NOMO-1 treated with dmso at 0.1 percent for 144 hours (cell line): ENCODE measurements around the gene CORO1A.
"Not testable (repeated sequence)": the region's sequence is repeated elsewhere in the genome, so short reads cannot be mapped to it uniquely, and the experiment has no call there.

Experiments used
- DNase-seq: peaks from one replicate; lab custom pipeline; 2025; ENCODE audit not compliant: unreplicated experiment; lab: John Stamatoyannopoulos, UW

CORO1A gene

GRCh38 chr16:30183233-30184095 is at the start of gene CORO1A:
TSS of gene CORO1A (plus strand) at chr16:30183602. CDS start at chr16:30185210, 1,608 bp downstream.
- peak; percentile 79 for DNase-seq

- DNase-seq = peak; percentile 74
Observed at GRCh38 chr16:30136971-30137605, 46.3 kb upstream of the CORO1A start.

- DNase-seq = no peak
Observed at GRCh38 chr16:30137897-30138296, 45.5 kb upstream of the CORO1A start.

- no peak for DNase-seq
Observed at GRCh38 chr16:30139583-30140481, 43.6 kb upstream of the CORO1A start.

- no peak for DNase-seq
Observed at GRCh38 chr16:30141750-30142149, 41.7 kb upstream of the CORO1A start.

- DNase-seq = no peak
Observed at GRCh38 chr16:30142672-30143346, 40.6 kb upstream of the CORO1A start.

GRCh38 chr16:30143347-30143702 is 40.1 kb upstream of the CORO1A start:
- no peak for DNase-seq

- DNase-seq = no peak
Observed at GRCh38 chr16:30144017-30144416, 39.4 kb upstream of the CORO1A start.

- no peak for DNase-seq
Observed at GRCh38 chr16:30144917-30145316, 38.5 kb upstream of the CORO1A start.

GRCh38 chr16:30145657-30146056 is 37.7 kb upstream of the CORO1A start:
- DNase-seq = no peak

GRCh38 chr16:30147843-30148510 is 35.4 kb upstream of the CORO1A start:
- no peak for DNase-seq

- DNase-seq = peak; percentile 84
Observed at GRCh38 chr16:30149250-30149930, 34.0 kb upstream of the CORO1A start.

GRCh38 chr16:30151091-30151490 is 32.3 kb upstream of the CORO1A start:
- DNase-seq = no peak

- no peak for DNase-seq
Observed at GRCh38 chr16:30152517-30152916, 30.9 kb upstream of the CORO1A start.

- DNase-seq = no peak
Observed at GRCh38 chr16:30155188-30155587, 28.2 kb upstream of the CORO1A start.

GRCh38 chr16:30157214-30157613 is 26.2 kb upstream of the CORO1A start:
- DNase-seq = no peak

GRCh38 chr16:30163538-30163937 is 19.9 kb upstream of the CORO1A start:
- DNase-seq = no peak

GRCh38 chr16:30166202-30166902 is 17.1 kb upstream of the CORO1A start:
- peak; percentile 87 for DNase-seq

- not testable (repeated sequence) for DNase-seq
Observed at GRCh38 chr16:30168746-30169145, 14.7 kb upstream of the CORO1A start.
